Stimulated activated CD4-positive, alpha-beta T cell treated with anti-CD3 and anti-CD28 coated beads, Interleukin-12 subunit alpha, Interleukin-12 subunit beta, amount 100 ng/mL, for 4 hours (primary cell): ENCODE measurements around the gene PBX1.

Source experiments
- DNase-seq: peaks from one replicate; pipeline ENCODE4 v3.0.0-alpha.2; 2020

PBX1 gene

DNA sequence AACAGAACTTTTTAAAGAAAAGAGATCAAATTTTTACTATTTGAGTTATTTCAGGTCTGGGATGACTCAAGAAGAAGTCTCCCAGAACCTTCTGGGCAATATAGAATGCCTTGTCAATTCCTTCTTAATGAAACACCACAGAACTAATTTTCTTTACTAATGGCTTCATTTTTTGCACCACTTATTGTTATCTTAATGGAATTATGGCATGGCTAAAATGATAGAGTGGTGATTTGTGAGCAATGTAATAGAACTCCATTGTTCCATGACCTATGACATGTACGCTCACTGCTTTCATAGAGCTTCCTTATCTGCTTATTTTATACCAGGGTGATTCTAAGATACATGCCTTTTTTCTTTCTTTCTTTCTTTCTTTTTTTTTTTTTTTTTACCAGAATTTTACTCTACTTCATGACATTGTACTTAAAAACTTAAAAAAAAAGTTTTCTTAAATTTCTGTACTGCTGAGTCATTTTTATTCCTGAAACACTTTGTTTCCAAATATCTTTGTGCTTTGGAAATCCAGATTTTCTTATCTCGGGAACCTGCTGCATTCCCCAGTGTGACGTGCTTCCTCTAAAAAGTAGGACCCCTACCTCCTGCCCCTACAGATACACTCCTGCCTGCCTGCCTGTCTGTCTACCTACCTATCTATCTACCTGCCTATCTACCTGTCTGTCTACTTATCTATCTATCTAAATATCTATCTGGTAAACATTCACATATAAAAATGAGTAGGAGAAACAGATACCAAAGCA, 284.9 kb downstream of the PBX1 start:
- no peak for DNase-seq

DNA sequence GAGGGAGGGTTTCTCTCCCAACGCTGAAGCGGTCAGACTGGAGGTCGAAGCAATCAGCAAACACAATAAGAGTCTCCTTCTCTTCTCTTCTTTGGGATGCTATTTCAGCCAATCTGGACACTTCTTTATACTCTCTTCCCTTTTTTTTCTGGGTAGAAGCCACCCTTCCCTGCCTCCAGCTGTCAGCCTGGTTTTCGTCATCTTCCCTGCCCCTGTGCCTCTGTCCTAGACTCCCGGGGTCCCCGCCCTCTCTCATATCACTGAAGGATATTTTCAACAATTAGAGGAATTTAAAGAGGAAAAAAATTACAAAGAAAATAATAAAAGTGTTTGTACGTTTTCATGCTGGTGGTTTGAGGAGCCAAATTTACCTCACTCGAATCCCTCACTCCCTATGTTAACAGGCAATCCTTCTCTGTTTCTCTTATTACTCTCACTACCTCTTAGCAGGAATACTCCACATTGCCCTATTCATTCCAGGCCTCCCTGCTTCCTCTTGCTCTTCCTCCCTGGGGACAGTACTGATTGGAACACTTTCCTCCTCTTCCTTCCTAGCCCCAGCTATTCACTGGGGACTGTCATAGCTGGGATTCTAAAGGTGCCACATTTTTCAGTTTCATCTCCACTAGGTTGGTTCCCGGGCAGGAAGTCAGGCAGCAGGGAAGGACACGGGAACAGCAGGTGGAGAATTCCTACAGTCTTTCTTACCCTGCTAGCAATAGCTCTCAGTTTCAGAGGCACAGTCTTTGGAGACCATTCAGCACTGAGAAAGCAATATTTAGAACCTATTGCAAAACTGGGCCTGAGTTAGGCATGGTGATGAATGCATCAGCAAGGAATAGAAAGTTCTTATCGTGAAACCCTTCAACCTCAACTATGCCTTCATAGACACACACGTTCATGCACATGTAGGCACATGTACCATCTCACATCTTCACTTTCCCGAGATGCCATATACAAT, 288.0 kb downstream of the PBX1 start:
- no peak for DNase-seq

DNA sequence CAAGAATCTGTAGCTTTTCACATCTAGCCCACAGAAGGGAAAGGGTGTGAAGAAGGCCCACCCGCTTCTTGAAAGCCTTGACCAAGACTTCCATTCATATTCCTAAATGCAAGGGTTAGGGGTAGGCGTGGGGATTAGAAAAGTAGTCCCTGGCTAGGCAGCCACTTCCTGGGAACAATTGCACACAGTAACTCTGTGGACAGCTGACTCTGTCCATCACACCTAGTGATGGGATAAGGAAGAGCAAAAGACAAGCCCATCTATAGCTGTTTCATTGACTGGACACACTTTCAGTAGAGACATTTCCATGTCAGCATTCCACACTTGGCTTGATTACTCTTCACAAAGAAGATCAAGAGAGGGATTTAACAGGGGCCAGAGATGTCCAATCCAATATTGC, 294.2 kb downstream of the PBX1 start:
- no peak for DNase-seq

DNA sequence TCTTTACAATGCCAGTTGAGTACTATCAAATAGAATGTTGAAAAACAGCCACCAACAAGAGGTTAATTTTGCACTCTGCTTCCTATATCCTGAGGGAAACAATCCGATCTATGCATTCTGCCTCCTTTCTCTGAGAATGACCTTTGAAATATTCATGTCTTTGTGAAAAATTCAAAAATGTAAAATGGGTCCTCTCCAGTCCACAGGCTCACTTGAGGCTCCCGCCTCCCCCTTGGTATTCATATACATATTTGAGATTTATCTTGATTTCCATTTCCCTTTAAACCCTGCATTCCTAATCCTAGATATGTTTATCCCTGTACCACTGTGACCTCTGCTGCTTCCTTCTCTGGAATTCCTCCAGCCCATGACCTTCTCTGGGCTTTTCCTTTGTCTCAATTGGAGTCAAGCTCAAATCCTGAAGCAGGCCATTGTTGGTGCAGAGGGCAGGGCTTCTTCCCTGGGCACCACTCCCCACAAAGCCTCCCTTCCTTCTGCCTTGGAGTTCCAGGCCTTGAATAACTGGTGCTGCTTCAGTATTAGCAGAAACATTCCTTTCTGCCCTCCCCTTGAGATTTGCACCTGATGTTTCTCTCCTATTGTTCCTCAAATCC, 296.8 kb downstream of the PBX1 start:
- no peak for DNase-seq

DNA sequence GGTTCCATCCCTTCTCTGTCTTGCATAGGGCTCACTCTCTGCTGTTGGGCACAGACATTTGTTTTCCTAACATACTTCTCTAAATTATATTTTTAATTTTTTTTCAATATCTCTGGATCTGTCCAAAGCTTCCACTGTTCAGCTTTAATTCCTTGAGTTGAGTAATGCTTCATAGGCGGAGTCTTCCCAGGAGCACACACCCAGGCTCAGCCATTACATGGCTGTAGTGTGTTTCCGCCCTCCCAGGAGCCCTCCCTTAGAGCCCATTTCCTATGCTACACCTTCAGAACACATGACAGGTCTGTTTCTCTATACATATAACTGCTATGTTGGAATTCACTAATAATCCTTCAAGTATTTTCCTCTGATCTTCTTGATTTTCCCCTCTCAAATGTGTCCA, 297.4 kb downstream of the PBX1 start:
- no peak for DNase-seq

DNA sequence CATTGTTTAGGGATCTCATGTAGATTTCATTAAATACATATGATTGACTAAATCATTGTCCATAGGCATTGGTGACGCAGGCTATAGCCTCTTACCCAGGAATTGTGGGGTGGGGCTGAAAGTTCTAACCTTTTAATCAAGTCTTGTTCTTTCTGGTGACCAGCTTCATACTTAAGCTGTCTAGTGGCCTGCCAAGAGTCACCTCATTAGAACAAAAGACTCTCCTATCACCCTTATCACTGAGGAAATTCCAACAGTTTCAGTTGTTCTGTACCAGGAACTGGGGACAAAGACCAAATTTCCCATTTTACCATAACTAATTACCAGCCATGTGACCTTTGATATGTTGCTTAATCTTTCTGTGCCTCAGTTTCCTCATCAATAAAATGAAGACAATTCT, 298.5 kb downstream of the PBX1 start:
- DNase-seq = no peak

DNA sequence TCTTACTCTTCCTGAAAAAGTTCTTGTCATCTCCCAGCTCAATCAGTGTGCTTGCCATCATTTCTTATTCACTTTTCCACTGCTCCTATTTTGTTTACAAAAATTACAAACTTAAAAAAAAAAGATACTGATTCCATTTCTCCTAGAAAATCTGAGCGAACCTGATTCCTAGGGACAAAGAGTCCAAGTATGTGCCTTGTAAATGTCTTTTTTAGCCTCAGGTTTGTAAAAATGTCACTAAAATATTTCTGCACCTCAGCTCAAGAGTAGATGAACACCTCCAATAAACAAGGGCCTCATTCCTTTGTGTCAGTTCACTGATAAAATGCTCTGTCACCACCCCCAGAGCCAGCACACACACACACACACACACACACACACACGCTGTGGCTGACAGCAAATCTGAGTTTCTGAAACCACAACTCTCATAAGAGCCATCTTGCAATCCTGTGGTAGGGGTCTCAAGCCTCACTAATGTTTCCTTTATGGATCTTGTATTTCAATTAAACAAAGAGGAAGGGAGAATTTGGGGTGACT, 299.2 kb downstream of the PBX1 start:
- no peak for DNase-seq

DNA sequence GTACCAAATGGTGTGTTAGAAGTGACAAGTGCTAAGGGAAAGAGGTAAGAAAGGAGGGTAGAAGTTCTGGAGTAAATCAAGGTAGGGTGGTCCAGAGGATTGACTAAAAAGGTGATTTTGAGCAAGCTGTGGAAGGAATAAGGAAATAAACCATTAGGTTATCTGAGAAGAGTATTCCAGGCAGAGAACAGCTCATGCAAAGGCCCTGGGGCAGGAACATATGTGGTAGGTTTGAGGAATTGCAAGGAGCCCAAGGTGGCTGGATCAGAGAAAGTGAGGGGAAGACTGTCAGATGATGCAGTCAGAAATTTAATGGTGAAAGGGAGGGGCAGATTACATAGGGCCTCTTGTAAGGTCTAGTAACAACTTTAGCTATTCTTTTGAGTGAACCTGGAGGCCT, 302.6 kb downstream of the PBX1 start:
- no peak for DNase-seq

DNA sequence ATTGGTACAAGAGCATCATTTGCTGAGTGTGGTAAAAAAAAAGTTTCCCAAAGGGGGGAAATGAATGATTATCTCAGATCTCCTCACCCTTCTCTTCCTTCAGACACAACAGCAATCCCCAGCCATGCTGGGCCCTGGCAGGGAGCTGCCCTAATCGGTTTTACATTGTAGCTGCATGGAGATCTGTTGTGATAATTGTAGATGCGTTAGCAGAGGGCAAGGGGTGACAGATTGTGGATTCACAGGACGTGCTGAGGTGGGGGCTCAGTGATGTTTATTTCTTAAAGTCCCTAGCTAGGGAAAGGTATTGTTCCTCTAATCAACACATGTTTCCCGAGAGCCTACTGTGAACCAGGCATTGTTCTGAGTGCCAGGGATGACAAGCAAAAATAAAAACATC, 304.1 kb downstream of the PBX1 start:
- DNase-seq = no peak

DNA sequence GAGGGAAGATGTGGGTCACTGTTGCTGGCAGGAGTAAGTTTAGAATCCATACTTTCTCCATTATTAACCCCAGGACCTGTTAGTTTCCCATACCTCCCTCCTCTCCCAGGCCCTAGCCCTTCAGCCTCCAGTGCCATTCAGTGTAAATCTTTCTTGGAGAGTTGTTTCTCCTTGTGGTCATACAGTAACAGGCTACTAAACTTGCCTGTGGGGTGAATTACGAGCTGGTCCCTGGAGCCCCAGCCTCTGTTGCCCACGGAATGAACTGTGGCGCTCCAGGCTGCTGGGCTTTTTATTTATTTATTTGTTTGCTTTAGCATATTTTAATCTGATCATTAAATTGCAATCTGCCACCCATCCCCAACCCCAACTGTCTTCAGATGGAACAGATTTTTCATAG, 305.2 kb downstream of the PBX1 start:
- DNase-seq = no peak

DNA sequence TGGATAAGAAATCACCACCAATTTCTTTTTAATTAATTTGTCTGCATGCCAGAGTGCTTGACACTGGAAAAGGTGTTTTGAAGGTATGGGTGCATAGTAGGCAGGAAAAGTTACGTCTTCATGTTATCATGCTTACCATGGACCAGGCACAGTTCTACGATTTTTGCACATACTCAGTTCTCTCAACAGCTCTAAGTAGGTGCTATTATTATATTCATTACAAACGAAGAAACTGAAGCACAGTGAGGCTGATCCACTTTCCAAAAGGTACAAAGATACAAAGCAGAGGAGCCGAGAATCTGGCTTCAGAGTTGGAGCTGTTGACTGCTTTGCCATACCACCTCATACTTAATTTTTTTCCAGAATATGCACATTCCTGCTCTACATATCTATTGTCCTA, 306.4 kb downstream of the PBX1 start:
- no peak for DNase-seq

DNA sequence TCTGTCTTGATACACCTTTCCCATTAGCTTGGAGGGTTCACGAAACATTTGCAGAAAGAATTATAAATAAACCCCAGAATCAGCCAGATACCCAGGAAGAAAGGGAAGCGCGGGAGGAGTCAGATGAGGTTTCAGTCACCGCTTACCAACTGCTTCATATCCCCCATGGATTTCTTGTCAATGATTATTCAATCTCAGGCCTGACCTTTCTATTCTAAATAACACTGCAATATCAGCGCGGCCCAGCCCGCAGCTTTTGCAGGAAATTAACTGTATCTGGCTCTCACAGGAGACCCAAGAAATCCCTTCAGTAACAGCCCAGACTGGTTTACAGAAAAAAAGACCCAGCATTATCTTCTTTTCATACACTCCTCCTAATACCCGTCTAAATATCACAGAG, 308.6 kb downstream of the PBX1 start:
- no peak for DNase-seq

DNA sequence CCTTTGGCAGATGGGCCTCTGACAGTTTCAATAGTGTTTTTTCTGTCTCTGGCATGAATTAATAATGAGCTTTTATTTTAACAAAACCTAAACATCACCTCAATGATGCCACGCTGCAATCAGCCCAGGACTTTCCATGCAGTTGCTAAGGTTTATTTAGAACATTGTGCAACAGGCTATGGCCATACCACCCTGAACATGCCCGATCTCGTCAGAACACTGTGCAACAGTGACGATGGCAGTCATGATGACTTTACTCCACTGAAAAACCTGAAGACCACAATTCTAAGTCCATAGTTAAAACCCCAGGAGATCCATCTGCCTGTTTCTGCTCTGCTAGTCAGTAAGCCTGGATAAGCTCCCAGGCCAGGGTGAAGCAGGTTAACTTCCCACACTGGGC, 310.0 kb downstream of the PBX1 start:
- no peak for DNase-seq

DNA sequence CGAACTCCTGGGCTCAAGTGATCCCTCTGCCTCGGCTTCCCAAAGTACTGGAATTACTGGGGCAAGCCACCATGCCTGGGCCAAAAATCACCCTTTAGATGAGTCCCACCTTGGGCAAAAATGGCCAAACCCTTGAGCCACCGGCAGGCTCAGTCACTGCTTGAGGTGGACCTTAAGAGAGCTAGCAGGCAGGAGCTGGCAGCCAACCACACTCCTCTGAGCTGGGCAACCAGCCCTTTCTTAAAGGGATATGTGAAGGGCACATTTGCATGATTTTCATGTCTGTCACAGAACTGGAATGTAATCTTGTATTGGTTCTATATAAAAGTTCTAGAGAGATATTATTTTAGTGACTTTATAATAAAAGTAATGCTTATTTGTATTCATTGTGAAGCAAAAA, 316.5 kb downstream of the PBX1 start:
- no peak for DNase-seq

DNA sequence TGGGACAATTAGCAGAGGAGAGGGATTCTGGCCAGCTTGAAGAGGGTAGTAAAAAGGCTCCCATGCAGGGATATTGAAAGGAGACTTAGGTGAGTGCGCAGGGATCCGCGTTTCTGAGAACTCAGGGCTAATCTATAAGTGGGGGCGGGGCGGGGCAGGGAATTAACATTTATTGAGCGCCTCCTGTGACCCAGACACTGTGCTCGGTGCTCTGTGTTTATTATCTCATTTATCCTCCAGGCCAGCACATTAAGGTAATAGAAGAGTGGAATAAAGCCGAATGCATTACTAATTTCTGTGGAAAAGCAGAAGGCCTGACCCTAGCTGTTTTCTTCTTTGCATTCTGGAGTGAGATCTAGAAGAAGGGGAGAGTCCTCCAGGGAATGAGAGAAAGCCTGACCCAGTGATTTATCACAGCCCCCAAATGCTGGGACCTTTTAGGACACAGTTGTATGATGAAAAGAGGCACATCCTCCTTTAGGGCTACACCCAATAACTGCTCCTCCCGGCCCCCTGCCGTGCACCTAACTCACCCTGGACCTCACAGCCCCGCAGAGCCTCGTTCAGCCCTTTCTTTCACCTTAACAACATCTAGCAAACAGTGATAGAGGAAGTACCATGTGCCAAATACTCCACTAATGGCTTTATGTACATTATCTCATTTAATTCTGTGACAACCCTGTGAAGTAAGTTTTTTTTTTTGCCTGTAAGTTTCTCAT, 317.6 kb downstream of the PBX1 start:
- DNase-seq = no peak

DNA sequence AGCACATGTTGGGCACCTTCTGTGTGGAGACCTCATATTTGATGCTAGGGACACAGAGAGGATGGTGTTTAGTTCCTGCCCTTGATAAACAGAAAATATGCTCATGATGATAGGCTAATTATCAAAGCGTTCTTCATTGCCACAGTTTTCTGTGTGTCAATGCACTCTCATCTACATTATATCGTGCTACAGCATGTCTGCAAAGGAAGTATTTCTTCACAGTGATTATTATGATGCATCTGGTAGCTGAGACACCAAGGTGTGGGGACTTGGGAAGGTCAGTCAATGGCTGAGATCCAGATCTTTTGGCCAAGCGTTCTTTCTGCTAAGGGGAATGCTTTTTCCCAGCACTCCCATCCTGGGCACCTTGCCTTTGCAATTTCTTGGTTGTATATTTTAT, 321.2 kb downstream of the PBX1 start:
- DNase-seq = no peak

DNA sequence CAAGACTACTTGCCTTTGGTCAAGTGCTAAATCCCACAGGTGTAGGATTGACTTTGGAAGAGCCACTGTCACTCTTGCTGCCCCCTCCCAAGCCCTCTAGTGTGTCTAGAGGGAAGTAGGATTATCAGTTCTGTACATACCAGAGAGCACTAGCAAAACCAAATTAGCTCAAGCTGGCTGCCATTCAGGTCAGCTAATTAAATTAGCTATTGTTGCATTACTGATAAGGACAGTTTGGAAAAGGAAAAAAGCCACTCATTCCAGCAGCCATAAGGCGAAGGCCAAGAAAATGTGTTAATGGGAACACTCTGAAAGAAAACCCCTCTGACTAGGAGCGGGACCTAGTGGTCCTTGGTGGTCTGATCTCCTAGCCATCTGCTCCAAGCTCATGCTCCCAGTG, 321.7 kb downstream of the PBX1 start:
- no peak for DNase-seq

DNA sequence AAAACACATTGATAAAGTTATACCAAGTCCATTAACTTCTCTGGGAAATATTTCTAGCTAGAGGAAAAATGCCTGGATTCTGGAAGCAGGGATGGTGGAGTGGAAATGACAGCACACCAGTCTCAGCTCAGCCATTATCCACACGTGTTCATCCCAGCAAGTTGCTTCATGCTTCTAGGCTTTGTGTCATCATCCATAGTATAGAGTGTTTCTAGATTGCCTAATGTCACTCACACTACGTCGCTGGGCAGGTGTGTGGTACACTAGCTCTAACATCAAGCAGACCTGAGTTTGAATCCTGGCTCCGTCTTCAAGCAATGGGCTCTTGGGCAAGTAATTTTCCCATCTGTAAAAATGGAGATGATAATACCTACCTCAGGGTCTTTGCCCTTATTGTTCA, 326.3 kb downstream of the PBX1 start:
- no peak for DNase-seq

DNA sequence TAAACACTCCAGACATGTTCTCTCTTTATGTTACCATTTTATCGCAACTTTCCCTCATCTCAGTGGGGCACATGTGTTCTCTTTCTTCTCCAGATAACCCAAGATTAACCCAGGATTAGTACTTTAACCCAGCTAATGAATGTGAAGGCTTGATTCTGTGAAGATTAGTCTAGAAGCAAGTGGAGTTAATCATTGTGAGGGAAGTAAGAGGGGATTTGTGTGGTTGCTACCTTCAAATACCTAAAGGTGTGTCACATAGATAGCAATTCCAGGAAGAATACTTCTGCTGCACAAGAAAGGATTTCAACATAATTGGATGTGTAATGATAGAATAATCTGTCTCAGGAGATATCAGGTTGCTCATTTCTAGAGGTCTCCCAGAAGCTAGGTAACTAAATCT, 327.1 kb downstream of the PBX1 start:
- DNase-seq = no peak

DNA sequence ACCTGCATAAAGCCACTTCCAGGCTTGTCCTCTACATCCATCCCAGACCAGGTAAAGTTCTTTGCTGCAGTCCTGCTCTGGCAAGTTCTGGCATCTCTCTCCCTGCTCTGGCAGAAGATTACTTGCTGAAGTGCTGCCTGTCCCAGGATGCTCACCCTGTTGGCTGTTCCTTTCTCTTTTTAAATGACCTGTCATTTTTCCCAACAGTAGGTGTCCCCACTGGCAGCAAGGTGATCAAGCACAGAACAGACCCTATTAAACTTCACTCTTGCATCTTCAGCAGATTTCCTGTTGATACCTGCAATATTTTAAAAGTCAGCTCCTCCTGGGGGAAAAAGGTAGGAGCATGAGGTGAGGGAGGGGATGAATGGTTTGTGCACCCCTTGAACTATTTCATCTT, 332.6 kb downstream of the PBX1 start:
- DNase-seq = no peak

DNA sequence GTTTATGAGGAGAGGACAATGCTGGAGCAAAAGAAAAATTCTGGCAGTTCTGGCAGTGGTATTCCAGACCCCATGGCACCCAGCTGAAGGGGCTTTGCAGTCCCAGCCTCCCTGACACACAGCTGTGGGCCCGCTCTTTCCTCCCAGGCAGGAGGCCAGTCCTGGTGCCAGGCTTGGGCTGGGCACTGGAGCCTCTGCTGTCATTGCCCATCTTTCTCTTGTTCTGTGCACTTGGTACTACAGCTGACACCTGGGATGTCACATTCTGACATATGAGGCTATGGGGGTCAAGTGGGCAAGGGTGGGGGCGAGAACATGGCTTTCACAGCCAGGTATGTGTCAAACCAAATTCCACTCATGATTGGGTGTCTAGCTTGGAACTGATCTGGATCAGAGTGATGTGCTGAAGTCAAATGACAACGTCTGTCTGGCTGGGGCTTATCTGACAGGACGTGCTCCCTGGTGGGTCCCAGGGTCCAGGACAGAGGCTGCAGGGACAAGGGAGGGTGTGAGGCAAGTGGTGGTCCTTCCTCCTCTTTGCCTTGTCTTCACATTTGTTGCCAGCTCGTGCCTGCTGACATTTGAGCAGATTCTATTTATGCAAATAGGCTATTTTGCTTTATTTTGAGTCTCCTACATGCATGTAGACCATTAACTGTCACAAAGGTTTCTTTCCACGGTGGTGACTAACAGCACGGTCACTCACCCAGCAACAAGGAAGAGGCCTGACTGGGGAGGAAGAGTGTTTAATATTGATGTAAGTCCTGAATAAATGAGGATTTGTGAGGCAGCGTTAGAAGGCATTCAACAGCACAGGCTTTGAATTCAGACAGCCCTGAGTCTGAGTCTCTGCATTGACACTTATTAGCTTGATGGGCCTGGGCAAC, 336.3 kb downstream of the PBX1 start:
- DNase-seq = no peak

DNA sequence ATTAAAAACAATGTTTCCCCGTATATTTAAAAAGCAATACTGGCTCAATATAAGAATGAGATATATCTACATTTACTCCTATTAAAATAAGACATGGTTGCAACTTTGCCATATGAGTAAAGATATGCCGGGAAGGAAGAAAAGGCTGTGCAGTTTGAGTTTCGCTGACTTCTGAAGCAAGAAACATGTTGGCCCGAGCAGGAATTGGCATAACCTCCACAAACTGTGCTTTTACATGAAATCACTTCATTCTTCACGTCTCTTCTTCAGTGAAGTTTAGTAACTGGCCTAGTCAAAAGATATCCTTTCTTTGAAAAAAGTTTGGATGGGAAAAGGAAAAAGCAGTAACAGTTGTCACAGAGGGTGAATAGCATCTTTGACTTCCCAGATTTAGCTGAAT, 342.0 kb downstream of the PBX1 start:
- no peak for DNase-seq
